Activated CD4-positive, alpha-beta T cell treated with anti-CD3 and anti-CD28 coated beads, Interleukin-10, Interleukin-2, amounts not matched to agents 100 ng/mL and 50 ng/mL, durations not matched to agents 16 hours and 8 hours (primary cell): ENCODE measurements around the gene ELAC2.

Experiments used
- DNase-seq: peaks from one replicate; pipeline ENCODE4 v3.0.0-alpha.2; 2020

ELAC2 gene

GRCh38 chr17:13017655-13018459, at the start of gene ELAC2:
ELAC2 (minus strand) TSS chr17:13018027; CDS start chr17:13017947, 80 bp downstream.
- DNase-seq, result peak; percentile 98

- no peak for DNase-seq
Observed at GRCh38 chr17:13065032-13065431, 47.2 kb upstream of the ELAC2 start.

DNA sequence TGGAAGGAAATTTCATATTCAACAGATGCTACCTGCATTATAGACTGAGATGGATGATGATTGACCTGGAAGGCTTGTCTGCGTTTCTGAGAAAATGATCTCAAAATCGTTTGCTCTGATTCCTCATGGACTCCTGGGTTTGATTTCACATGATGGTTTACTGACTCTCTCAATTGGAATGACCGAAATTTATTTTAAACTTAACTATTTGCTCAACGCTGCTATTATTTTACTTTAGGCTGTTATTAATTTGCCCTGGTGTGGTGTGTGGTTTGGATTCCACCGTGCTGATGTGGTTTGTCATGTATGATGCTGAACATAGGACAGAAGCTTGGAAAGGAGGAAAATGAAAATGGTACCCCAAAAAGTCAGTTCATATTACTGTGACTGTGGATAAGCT, 37.3 kb upstream of the ELAC2 start:
- no peak for DNase-seq

DNA sequence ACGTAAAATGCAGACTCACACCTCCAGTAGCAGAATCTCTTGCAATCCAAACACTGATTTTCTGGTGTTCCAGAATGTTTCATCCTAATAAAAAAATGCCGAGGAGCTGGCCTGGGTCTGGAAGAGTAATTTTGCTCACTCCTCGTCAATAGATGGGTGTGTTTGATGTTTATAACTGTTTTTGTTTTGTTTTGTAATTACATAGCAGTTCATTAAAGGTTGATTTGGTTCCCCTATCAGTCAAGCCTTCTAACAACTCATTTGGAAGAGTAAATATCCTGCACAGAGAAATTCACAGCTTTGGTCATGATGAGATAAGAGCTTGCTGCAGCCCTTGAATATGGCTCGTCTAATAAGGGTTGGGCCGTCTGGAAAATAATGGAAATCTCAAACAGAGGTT, 36.8 kb upstream of the ELAC2 start:
- DNase-seq, result no peak

- DNase-seq, result no peak
Observed at GRCh38 chr17:13051915-13052314, 34.1 kb upstream of the ELAC2 start.

DNA sequence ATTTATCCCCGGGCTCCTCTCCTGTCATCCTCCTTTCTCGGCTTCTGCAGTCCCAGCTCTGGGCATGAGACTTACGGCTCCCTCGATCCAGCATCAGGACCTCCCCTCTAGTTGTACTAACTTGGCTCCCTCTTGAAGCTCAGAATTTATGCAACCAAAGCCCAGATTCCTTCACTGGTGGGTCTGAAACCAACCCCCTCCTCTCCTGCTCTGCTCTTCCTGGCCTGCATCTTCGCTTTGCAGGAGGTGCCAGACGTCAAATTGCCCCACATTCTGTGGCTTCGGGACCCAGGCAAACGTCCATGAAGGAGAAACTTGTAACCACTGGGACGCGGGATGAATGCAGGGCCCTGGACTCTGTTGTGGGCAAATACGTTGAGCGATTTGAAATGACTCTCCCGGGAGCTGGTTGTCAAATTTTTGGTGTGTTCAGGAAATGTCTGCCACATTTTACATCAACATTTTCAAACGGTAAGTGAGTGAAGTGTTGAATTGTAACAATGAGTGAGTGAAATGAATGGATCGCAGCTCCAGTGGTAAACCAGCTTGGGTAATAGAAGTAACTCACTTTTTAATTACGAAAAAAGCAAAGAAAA, 29.3 kb upstream of the ELAC2 start:
- DNase-seq, result no peak

DNA sequence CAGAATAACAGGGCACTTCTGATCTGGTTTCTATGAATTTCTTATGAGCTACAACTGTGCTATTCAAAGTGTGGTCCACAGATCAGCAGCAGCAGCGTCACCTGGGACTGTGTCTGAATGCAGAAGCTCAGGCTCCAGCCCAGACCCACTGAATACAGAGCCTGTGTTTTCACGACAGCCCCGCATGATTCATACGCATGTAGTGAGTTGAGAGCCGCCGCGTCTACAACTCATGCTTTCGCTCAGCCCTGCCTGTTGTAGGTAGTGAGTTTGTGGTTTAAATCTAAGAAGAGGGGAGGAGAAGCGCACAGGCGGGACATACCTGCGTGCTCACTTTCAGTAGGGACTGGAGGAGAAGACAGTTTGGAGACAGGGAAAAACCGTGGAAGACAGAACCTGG, 28.5 kb upstream of the ELAC2 start:
- no peak for DNase-seq

- DNase-seq, result no peak
Observed at GRCh38 chr17:13044572-13045065, 26.8 kb upstream of the ELAC2 start.

- DNase-seq, result no peak
Observed at GRCh38 chr17:13038931-13039665, 21.3 kb upstream of the ELAC2 start.

- DNase-seq, result no peak
Observed at GRCh38 chr17:13036751-13037150, 18.9 kb upstream of the ELAC2 start.

GRCh38 chr17:13035420-13035819, 17.6 kb upstream of the ELAC2 start:
- DNase-seq, result no peak

DNA sequence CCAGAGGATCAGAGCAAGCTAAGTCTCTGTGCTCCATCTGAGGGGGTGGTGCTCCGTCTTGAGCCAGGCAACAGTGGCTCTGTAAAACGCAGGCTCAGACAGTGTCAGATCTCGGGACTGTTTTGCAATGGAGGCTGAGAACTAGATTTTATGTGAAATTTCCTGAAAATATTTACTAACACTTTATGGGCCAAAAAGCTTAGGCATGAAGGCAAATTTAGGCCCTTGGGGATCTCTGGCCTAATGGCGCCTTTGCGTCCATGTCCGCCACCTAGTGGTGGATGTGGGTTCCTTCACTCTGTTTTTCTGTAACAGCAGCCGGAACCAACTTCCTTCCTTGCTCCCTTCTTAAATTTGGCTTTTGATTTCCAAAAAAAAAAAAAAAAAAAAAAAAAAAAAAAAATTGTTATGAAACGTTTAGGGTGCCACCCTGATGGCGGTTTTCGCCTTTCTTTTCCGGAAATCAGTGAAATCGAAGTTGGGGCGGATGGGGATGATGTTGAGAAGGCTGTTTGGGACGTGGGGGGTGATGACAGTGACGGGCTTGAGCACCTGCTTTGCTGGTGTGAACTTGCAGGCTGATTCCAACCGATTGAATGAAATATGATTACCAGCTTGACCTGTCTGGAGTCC, 14.0 kb upstream of the ELAC2 start:
- peak; percentile 61 for DNase-seq

GRCh38 chr17:13030459-13031300, 12.9 kb upstream of the ELAC2 start:
- peak; percentile 59 for DNase-seq

DNA sequence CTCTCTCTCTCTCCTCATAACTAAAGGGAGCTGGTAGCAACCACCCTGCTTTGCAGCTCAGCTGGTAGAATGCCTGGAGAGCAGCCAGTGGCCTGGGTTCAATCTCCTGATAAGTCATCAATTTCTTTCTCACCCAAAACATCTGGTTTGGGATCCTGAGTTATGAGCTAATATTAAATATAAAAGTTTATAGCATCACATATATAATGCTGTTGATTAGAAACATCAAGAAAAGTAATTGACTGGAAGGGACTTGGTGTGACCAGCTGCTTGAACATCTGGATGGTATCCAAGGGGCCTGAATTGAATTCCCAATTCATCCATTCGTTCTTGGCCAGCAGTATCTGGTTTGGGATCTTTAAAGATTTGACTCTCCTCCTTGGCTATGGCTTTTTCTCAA, 12.2 kb upstream of the ELAC2 start:
- DNase-seq, result no peak

DNA sequence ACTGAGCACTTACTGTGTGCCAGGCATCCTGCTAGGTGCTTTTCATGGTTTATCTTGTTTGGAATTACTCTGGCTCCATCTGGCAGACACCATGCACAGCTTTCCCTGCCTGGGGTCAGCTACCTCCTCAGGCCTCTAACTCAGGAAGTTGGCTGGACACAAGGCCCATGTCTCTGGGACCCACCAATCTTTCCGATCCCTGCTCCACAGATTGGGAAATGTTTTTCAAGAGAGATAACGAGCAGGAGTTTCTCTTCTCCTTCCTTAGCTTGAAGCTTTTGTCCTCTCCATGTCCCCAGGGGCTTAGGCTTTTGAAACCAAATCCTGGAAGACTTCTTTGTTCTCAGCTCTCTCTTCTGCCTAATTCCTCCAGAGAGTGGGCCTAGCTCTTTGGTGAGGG, 11.5 kb upstream of the ELAC2 start:
- DNase-seq, result no peak

DNA sequence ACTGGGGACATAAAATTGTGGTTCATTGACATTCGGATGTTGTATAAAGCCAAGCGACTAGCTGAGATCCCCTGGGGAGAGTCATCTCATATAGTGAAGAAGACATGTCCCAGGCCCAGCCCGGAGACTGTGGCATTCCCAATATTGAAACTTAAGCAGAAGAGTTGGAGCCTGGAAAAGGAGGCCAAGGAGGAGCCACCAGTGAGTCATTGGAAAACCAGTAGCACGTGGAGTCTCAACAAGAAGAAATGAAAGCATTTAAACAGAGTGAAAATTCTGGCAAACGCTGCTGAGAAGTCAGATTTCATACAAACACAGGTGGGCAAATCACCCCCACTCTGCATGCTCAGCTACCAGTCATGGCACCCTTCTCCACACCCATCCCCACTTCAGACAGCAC, 9.4 kb upstream of the ELAC2 start:
- no peak for DNase-seq

DNA sequence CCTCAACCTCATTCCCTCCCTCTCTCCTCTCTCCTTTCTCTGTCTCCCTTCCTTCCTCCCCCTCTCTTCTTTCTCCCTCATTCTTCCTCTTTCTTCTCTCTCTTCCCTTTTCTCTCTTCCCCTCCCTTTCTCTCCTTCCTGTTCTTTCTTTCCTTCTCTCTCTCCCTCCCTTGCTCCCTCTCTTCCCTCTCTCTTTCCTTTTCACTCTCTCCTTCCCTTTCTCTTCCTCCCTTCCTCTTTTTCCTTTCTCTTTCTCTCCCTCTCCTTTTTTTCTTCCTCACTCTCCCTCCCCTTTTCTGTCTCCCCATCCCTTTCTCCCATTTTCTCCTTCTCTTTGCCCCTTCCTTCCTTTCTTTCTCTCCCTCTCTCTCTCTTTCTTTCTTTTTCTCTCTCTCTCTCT, 7.9 kb upstream of the ELAC2 start:
- no peak for DNase-seq

DNA sequence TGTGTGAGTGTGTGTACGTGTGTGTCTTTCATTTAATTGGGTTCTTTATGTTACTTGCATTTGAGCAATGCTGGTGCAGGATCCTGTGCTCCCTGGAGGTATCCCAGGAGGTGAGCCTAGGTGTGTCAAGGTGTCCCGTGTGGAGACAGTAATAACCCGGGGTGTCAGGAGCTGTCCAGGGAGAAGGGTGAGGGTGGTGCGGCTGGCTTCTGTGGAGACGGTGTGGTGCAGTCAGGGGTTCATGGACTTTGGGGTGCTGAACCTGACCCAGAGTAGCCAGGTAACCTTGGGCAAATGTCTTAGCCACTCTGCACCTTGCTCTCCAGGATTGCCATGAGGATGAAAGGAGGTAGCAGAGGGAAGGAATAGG, 7.4 kb upstream of the ELAC2 start:
- DNase-seq, result no peak

- peak; percentile 74 for DNase-seq
Observed at GRCh38 chr17:13024526-13025257, 6.9 kb upstream of the ELAC2 start.

GRCh38 chr17:13024016-13024415, 6.2 kb upstream of the ELAC2 start:
- DNase-seq, result no peak

- peak; percentile 53 for DNase-seq
Observed at GRCh38 chr17:13016881-13017654, 759 bp downstream of the ELAC2 start.
